Stimulated activated CD4-positive, alpha-beta T cell treated with anti-CD3 and anti-CD28 coated beads, TNF-alpha, amount 100 ng/mL, for 4 hours (primary cell): Measurements from ENCODE around the gene GPC6.

ENCODE experiments used
- DNase-seq, 3 experiments: peaks; one replicate each; pipeline ENCODE4 v3.0.0-alpha.2; 2020; ENCODE audit warnings: low read depth in 3 of 3

GPC6 gene

DNA sequence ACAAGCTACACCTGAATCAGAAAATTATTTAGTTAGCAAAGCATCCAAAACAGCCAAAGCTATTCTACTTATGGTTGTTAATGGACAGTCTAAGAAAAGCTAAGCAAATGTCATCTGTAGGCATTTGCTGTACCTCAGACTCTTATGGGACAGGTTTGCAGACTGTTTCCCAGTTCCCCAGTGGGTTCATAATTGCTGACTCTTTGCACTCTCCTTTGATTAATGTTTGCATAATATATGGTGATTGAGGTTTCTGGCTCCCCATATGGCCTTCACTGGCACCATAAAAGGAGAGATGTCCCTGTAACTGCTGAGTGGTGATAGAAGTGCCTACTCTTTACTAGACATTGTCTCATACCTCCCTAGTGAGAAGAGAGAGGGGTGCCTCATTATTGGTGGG is 142.1 kb downstream of the GPC6 start:
- no peak for DNase-seq

DNA sequence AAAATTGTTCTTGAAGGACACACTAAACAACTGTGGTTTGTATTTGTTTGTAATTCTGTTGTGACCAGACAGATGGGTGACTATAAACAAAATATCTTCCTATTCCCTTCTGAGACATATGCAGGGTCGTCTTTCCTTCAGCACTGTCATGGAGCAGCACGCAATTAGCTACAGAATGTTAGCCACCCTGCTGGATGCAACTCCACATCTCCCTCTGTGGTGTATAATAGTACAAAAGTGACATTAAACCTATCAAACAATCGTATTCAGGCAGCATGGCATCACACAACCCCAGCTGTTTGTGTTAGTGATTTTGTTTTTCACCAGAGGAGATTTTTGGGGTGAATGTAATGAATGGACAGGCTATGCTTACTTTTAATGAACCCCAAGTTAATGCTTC is 146.2 kb downstream of the GPC6 start:
- no peak for DNase-seq

- no peak for DNase-seq
These were observed 148.9 kb downstream of the GPC6 start for GRCh38 chr13:93375491-93375890.

GRCh38 chr13:93377196-93377595 is 150.6 kb downstream of the GPC6 start:
- DNase-seq, result no peak

GRCh38 chr13:93378184-93378583 is 151.6 kb downstream of the GPC6 start:
- no peak for DNase-seq

DNA sequence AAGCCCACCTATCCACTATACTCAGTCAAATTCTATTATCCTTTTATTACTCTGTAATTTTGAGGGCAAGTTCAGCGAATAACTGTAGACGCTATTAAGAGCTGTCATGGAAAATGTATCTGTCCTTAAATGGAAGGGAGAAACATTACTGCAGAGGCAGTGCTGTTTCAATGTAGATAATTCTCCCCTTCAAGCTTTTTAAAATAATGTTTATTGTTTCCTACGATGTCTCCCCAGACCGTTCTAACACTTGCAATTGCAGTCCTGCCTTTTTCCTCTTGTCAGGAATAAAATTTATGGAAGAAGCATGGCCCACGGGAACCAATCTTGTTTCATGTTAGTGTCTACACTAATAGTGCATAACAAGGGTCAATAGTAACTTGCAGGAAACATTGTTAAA is 159.5 kb downstream of the GPC6 start:
- DNase-seq, result no peak

DNA sequence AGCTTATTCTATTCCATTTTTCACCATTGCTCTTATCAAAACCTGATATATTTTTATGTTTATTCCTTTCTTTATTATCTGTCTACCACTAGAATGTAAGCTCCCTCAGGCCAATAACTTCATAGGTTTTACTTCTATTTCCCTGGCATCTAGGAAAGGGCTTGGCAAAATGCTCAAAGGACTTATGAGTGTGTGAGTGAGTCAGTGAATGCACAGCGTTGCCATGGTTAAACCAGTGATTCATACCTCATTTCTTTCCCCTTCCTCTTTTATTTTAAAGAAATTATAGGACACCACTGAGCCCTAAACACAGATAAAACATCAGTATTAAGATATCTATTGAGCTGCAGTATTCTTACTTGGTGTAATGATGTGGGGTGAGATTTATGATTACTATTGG is 162.1 kb downstream of the GPC6 start:
- no peak for DNase-seq

GRCh38 chr13:93397619-93398018 is 171.0 kb downstream of the GPC6 start:
- DNase-seq, result no peak

GRCh38 chr13:93398167-93399035 is 171.8 kb downstream of the GPC6 start:
- no peak for DNase-seq

DNA sequence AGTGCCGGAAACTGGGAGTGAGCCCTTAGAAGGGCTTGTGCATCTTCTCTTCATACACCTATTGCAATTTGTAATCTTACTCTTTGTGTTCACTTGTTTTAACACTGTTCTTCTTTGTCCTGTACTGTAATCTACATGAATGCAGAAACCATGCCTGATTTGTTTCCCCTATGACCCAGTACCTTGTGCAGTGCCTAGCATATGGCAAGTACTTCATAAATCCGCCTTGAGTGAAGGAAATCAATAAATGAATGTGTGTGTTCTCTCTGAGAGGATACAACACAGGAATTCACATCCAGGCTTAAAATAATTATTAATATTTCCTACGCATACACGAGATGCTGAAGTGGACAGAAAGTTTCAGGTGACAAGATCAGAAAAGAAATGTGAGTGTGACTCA is 172.6 kb downstream of the GPC6 start:
- DNase-seq, result no peak

GRCh38 chr13:93406136-93406535 is 179.5 kb downstream of the GPC6 start:
- no peak for DNase-seq

DNA sequence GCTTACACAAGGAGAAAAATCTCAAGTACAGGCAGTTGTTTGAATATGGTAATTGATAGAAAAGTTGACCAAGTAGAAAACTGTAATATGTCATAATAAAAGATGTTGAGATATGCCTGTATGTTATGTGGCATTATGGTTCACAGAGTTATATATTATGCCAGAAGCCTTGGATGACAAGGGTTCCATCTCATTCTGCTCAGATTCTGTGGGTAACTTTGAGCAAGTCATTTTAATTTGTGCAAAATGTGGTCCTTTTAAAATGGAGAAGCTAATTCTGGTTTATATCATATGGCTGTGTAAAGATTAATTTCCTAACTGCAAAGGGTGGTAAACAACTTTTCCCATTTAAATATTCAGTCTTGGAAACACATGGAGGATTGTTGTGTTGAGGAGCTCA is 180.9 kb downstream of the GPC6 start:
- no peak for DNase-seq

GRCh38 chr13:93409001-93409400 is 182.4 kb downstream of the GPC6 start:
- no peak for DNase-seq

- DNase-seq, result no peak
These were observed 183.2 kb downstream of the GPC6 start for GRCh38 chr13:93409816-93410215.

- no peak for DNase-seq
These were observed 184.6 kb downstream of the GPC6 start for GRCh38 chr13:93411186-93411680.

- DNase-seq, result no peak
These were observed 186.1 kb downstream of the GPC6 start for GRCh38 chr13:93412676-93413075.

DNA sequence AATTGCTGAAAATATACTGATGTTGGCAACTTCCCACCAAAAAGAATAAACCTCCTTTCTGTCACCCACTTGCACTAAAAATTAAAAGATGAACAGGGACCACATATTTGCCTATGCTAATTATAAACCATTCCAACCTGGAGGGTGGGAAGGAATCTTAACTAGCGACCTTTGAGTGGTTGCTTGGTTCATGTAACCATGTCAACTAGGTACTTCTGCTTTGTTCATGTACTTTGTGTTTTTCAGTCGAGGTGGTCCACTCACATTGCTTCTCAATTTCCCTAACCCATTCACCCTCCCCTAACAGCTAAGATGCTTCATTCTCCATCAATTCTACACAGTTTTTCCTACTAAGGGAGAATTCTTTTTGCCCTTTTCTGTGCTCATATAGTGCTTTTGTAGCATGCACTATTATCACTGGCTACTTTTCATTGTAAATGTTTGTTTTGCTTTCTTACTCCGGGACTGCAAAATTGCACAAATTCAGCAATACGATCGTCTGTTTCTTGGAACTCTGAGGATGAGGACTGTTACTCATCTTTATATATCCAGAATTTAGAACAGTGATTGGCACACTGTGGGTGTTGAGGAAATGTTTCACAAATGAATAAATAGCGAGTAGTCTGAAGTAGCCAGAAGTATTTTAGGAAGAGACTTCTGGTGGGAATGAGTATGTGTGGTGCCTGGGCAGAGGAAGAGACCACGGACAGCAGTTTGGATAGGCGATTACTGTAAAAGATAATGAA is 187.5 kb downstream of the GPC6 start:
- DNase-seq, result no peak

- DNase-seq, result no peak
These were observed 190.2 kb downstream of the GPC6 start for GRCh38 chr13:93416736-93417355.

- DNase-seq, result no peak
These were observed 191.8 kb downstream of the GPC6 start for GRCh38 chr13:93418398-93418797.

GRCh38 chr13:93420206-93420605 is 193.6 kb downstream of the GPC6 start:
- no peak for DNase-seq

DNA sequence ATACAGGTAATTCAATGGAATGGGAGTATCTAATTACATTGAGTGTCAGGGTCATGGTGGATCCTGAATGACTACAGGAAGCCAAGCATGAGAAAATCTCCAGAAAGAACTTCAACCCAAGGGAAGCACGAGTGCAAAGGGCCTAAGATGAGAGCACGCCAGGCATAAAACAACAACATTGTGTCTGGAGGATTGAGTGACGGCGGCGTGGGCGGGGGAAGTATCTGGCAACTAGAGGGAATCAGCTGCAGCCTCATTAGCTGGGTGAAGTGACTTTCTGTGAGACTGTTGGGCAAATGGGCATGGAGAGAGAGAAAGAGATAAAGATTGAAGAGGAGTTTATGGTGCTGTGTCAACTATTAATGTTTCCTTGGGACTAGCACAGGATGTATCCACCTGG is 194.3 kb downstream of the GPC6 start:
- DNase-seq, result no peak

GRCh38 chr13:93422980-93423543 is 196.5 kb downstream of the GPC6 start:
- no peak for DNase-seq
